H9 (cell line): ENCODE measurements around the gene MRPS27. TPM values are rescaled to one million over a fixed set of nuclear protein-coding genes. Genes with fewer than 3 reads are reported as not detected.

Experiments
- DNase-seq: peaks from one replicate; pipeline ENCODE4 v3.0.0-alpha.2; 2017
- H2AFZ ChIP-seq: one replicate; pipeline ENCODE4 v1.6.1; 2013; ENCODE audit warnings: mild to moderate bottlenecking, low read length, control low read depth, moderate library complexity
- H2AK5ac ChIP-seq: 2 replicates; pipeline ENCODE4 v1.6.1; 2013; ENCODE audit warnings: low read length, control low read depth, mixed read lengths; ENCODE audit not compliant: insufficient read length
- H2BK120ac ChIP-seq: one replicate; pipeline ENCODE4 v1.6.1; 2013; ENCODE audit warnings: low read depth, mild to moderate bottlenecking, low read length, control low read depth, inconsistent platforms; ENCODE audit not compliant: poor library complexity, severe bottlenecking
- H2BK12ac ChIP-seq: 2 replicates; pipeline ENCODE4 v1.6.1; 2013; ENCODE audit warnings: low read length, control low read depth, mixed read lengths, low read depth; ENCODE audit not compliant: insufficient read length
- H2BK15ac ChIP-seq: 2 replicates; pipeline ENCODE4 v1.6.1; 2013; ENCODE audit warnings: low read depth, low read length, control low read depth
- H2BK20ac ChIP-seq: one replicate; pipeline ENCODE4 v1.6.1; 2013; ENCODE audit warnings: low read depth, mild to moderate bottlenecking, low read length, control low read depth, inconsistent platforms; ENCODE audit not compliant: poor library complexity, severe bottlenecking
- H2BK5ac ChIP-seq: 2 replicates; pipeline ENCODE4 v1.6.1; 2013; ENCODE audit warnings: low read length, control low read depth, mixed read lengths; ENCODE audit not compliant: insufficient read length
- H3K14ac ChIP-seq: 2 replicates; pipeline ENCODE4 v1.6.1; 2013; ENCODE audit warnings: low read length, control low read depth; ENCODE audit not compliant: insufficient read depth
- H3K18ac ChIP-seq: 2 replicates; pipeline ENCODE4 v1.6.1; 2013; ENCODE audit warnings: low read depth, mild to moderate bottlenecking, mixed read lengths, low read length, control low read depth; ENCODE audit not compliant: insufficient read length
- H3K23ac ChIP-seq: 2 replicates; pipeline ENCODE4 v1.6.1; 2013; ENCODE audit warnings: low read length, control low read depth, mixed read lengths, low read depth; ENCODE audit not compliant: insufficient read length
- H3K23me2 ChIP-seq: 2 replicates; pipeline ENCODE4 v1.6.1; 2013; ENCODE audit warnings: low read depth, mild to moderate bottlenecking, mixed read lengths, low read length, control low read depth; ENCODE audit not compliant: insufficient read length, poor library complexity, severe bottlenecking
- H3K27ac ChIP-seq: 2 replicates; pipeline ENCODE4 v1.5.1; 2013; ENCODE audit warnings: low read length, control low read depth, mixed read lengths, low read depth; ENCODE audit not compliant: insufficient read length
- H3K27me3 ChIP-seq: 2 replicates; pipeline ENCODE4 v1.6.1; 2013; ENCODE audit warnings: low read length, control low read depth, inconsistent platforms; ENCODE audit not compliant: insufficient read depth
- H3K4ac ChIP-seq: 2 replicates; pipeline ENCODE4 v1.6.1; 2013; ENCODE audit warnings: low read depth, mild to moderate bottlenecking, control low read depth, inconsistent platforms, low read length, moderate library complexity
- H3K4me1 ChIP-seq: 2 replicates; pipeline ENCODE4 v1.6.1; 2013; ENCODE audit warnings: low read length, control low read depth, inconsistent platforms; ENCODE audit not compliant: insufficient read depth
- H3K4me2 ChIP-seq: 2 replicates; pipeline ENCODE4 v1.6.1; 2013; ENCODE audit warnings: low read length, control low read depth, mixed read lengths; ENCODE audit not compliant: insufficient read length, insufficient read depth
- H3K56ac ChIP-seq: 2 replicates; pipeline ENCODE4 v1.6.1; 2013; ENCODE audit warnings: low read depth, mild to moderate bottlenecking, mixed read lengths, low read length, control low read depth; ENCODE audit not compliant: insufficient read length
- H3K79me1 ChIP-seq: 2 replicates; pipeline ENCODE4 v1.6.1; 2013; ENCODE audit warnings: low read depth, mild to moderate bottlenecking, moderate library complexity, low read length, control low read depth, inconsistent platforms; ENCODE audit not compliant: insufficient read depth, poor library complexity, severe bottlenecking
- H3K79me2 ChIP-seq: 2 replicates; pipeline ENCODE4 v1.6.1; 2013; ENCODE audit warnings: low read length, control low read depth, inconsistent platforms; ENCODE audit not compliant: insufficient read depth
- H3K9ac ChIP-seq: 2 replicates; pipeline ENCODE4 v1.6.1; 2013; ENCODE audit warnings: low read length, control low read depth, mixed read lengths; ENCODE audit not compliant: insufficient read length; ENCODE audit errors: extremely low read depth
- H3K9me3 ChIP-seq: one replicate; pipeline ENCODE4 v1.6.1; 2013; ENCODE audit warnings: low read depth, low read length, inconsistent platforms; ENCODE audit not compliant: control insufficient read depth
- H3T11ph ChIP-seq: one replicate; pipeline ENCODE4 v1.6.1; 2013; ENCODE audit warnings: mild to moderate bottlenecking, low read length, control low read depth, inconsistent platforms
- H4K20me1 ChIP-seq: one replicate; pipeline ENCODE4 v1.6.1; 2013; ENCODE audit not compliant: control insufficient read depth, insufficient read length, insufficient read depth
- H4K5ac ChIP-seq: 2 replicates; pipeline ENCODE4 v1.6.1; 2013; ENCODE audit warnings: low read depth, mild to moderate bottlenecking, mixed read lengths, low read length, control low read depth; ENCODE audit not compliant: insufficient read length
- H4K8ac ChIP-seq: replicated peaks from 2 replicates; pipeline ENCODE4 v1.6.1; 2013; ENCODE audit warnings: low read length, control low read depth, mixed read lengths, low read depth; ENCODE audit not compliant: insufficient read length
- H4K91ac ChIP-seq: 2 replicates; pipeline ENCODE4 v1.6.1; 2013; ENCODE audit warnings: low read depth, mild to moderate bottlenecking, moderate library complexity, mixed read lengths, low read length, control low read depth; ENCODE audit not compliant: insufficient read length
- H3K27ac Mint-ChIP-seq, 3 experiments: 2 replicates in 2 of 3; 3 replicates in 1 of 3; pipeline ENCODE4 v1.8.0; 2020 to 2021; ENCODE audit warnings: mixed read lengths in 3 of 3, mild to moderate bottlenecking in 1 of 3, moderate library complexity in 1 of 3
- H3K27me3 Mint-ChIP-seq: 2 replicates; pipeline ENCODE4 v1.8.0; 2021; ENCODE audit warnings: low read depth, mild to moderate bottlenecking, moderate library complexity, mixed read lengths
- H3K36me3 Mint-ChIP-seq, 3 experiments: 2 replicates in 2 of 3; 3 replicates in 1 of 3; pipeline ENCODE4 v1.8.0; 2020 to 2021; ENCODE audit warnings: low read depth in 3 of 3, mixed read lengths in 3 of 3; ENCODE audit not compliant: insufficient read depth in 1 of 3
- H3K4me1 Mint-ChIP-seq, 2 experiments: 2 replicates each; pipeline ENCODE4 v1.8.0; 2020; ENCODE audit warnings: mixed read lengths in 2 of 2
- H3K4me3 Mint-ChIP-seq, 2 experiments: 2 replicates in 1 of 2; 3 replicates in 1 of 2; pipeline ENCODE4 v1.8.0; 2020 to 2021; ENCODE audit warnings: mild to moderate bottlenecking in 2 of 2, mixed read lengths in 2 of 2, moderate library complexity in 1 of 2
- H3K9me3 Mint-ChIP-seq, 2 experiments: 2 replicates in 1 of 2; 3 replicates in 1 of 2; pipeline ENCODE4 v1.8.0; 2020; ENCODE audit warnings: mild to moderate bottlenecking in 2 of 2, mixed read lengths in 2 of 2, moderate library complexity in 1 of 2
- CTCF ChIP-seq: fragments of 200-600 bp; sonication (generic); conservative IDR thresholded peaks from 3 replicates; pipeline ENCODE4 v1.8.0; 2021; ENCODE audit warnings: antibody characterized with exemption, mild to moderate bottlenecking
- WGBS: extraction: QIAGEN DNeasy Blood & Tissue Kit; methylation state at CpG from one replicate; pipeline ENCODE4 v1.1.7; 2013; ENCODE audit warnings: missing lambda C conversion rate, low lambda C conversion rate, mixed read lengths; ENCODE audit not compliant: insufficient read length; ENCODE audit errors: extremely low coverage; 5-methylcytosine and 5-hydroxymethylcytosine counted together
- total RNA-seq: library from RNA; stranded (reverse); gene quantifications from 2 replicates; pipeline ENCODE4 v1.2.1, GENCODE V29; 2021

MRPS27 gene
- total RNA-seq, 1 experiment from 2014 or later = 83.3 TPM

GRCh38 chr5:72204946-72205345 lies 115.1 kb downstream of the MRPS27 start:
- Histone ChIP-seq H4K91ac (no peak overlapping the region), H3K23me2 (no peaks in the 10 kb centered on the region), H2BK20ac (no peak overlapping the region), H3K27me3 (no peaks in the 10 kb centered on the region), H3K14ac (no peak overlapping the region), H3T11ph (no peak overlapping the region), H3K79me2 (no peaks in the 10 kb centered on the region), H3K9ac (no peak overlapping the region), H2BK12ac (no peak overlapping the region), H4K8ac (no peak overlapping the region), H2BK120ac (no peak overlapping the region), H3K23ac (no peak overlapping the region), H2AK5ac (no peak overlapping the region), H2BK5ac (no peak overlapping the region), H3K27ac (no peak overlapping the region), H3K18ac (no peak overlapping the region), H3K79me1 (no peaks in the 10 kb centered on the region), H2AFZ (no peak overlapping the region), H3K56ac (no peak overlapping the region), H4K5ac (no peak overlapping the region), H3K4me1 (no peaks in the 10 kb centered on the region; the same call in 1 of the 2 replicates), H2BK15ac (no peak overlapping the region), H3K4me2 (no peak overlapping the region), H4K20me1 (no peaks in the 10 kb centered on the region), H3K4ac (no peak overlapping the region), H3K9me3 (no peaks in the 10 kb centered on the region)
- Mint-ChIP-seq H3K9me3 (no peaks in the 10 kb centered on the region), H3K4me3 (no peak overlapping the region), H3K36me3 (peaks cover 24 to 57% (median 45%) of the 10 kb centered on the region in 3 experiments; a peak in 6 of 7 replicates), H3K27ac (no peak overlapping the region), H3K4me1 (peaks cover 20 to 23% of the 10 kb centered on the region in 2 experiments), H3K27me3 (no peaks in the 10 kb centered on the region)
- no peak for TF ChIP-seq CTCF
- no peak for DNase-seq
- no CpG with 5 or more reads among the region's 1 CpG for WGBS
